MM.1S (cell line): ENCODE results near the gene PRSS36.
A peak's percentile ranks its signal among the peaks of the same experiment; 100 is the strongest.

Source experiments
- DNase-seq: peaks from one replicate; pipeline ENCODE4 v3.0.0-alpha.2; 2015
- H2AFZ ChIP-seq: fragments of 300-600 bp; sonication (generic); 2 replicates; pipeline ENCODE4 v1.6.0; 2016; ENCODE audit warnings: antibody characterized with exemption, low read length
- H3F3A ChIP-seq: fragments of 300-600 bp; sonication (generic); 2 replicates; pipeline ENCODE4 v1.6.1; 2016; ENCODE audit warnings: mild to moderate bottlenecking, antibody characterized with exemption, low read length, moderate library complexity, mixed read lengths; ENCODE audit not compliant: insufficient read depth
- H3K27ac ChIP-seq: fragments of 300-600 bp; sonication (generic); 2 replicates; pipeline ENCODE4 v1.5.1; 2016; ENCODE audit warnings: mild to moderate bottlenecking, low read length
- H3K27me3 ChIP-seq: fragments of 300-600 bp; sonication (generic); replicated peaks from 2 replicates; pipeline ENCODE4 v1.6.0; 2016; ENCODE audit warnings: low read length; ENCODE audit not compliant: insufficient read depth
- H3K36me3 ChIP-seq: fragments of 300-600 bp; sonication (generic); replicated peaks from 2 replicates; pipeline ENCODE4 v1.6.1; 2016; ENCODE audit warnings: mild to moderate bottlenecking, low read length, mixed read lengths; ENCODE audit not compliant: insufficient read depth
- H3K4me1 ChIP-seq: fragments of 300-600 bp; sonication (generic); 2 replicates; pipeline ENCODE4 v1.6.1; 2016; ENCODE audit warnings: low read length, mixed read lengths
- H3K4me2 ChIP-seq: fragments of 300-600 bp; sonication (generic); 2 replicates; pipeline ENCODE4 v1.6.0; 2016; ENCODE audit warnings: low read depth, low read length
- H3K4me3 ChIP-seq: fragments of 300-600 bp; sonication (generic); 2 replicates; pipeline ENCODE4 v1.5.1; 2016; ENCODE audit warnings: low read length, mixed read lengths
- H3K79me2 ChIP-seq: fragments of 300-600 bp; sonication (generic); 2 replicates; pipeline ENCODE4 v1.6.1; 2016; ENCODE audit warnings: mixed run types, low read length, mixed read lengths
- H3K9ac ChIP-seq: fragments of 300-600 bp; sonication (generic); 2 replicates; pipeline ENCODE4 v1.6.1; 2016; ENCODE audit warnings: low read length, mixed read lengths
- H3K9me2 ChIP-seq: fragments of 300-600 bp; sonication (generic); replicated peaks from 2 replicates; pipeline ENCODE4 v1.6.1; 2016; ENCODE audit warnings: mild to moderate bottlenecking, low read length, mixed read lengths; ENCODE audit not compliant: insufficient read depth
- H3K9me3 ChIP-seq: fragments of 300-600 bp; sonication (generic); replicated peaks from 2 replicates; pipeline ENCODE4 v1.6.1; 2016; ENCODE audit warnings: mild to moderate bottlenecking, low read length, mixed read lengths; ENCODE audit not compliant: insufficient read depth
- H4K20me1 ChIP-seq: fragments of 300-600 bp; sonication (generic); 2 replicates; pipeline ENCODE4 v1.6.1; 2016; ENCODE audit warnings: mild to moderate bottlenecking, low read length, moderate library complexity, mixed read lengths; ENCODE audit not compliant: insufficient read depth
- EZH2 ChIP-seq: fragments of 300-600 bp; sonication (generic); optimal IDR thresholded peaks from 2 replicates; pipeline ENCODE3; 2017; ENCODE audit warnings: low read depth, mild to moderate bottlenecking, antibody characterized with exemption, low read length, mixed read lengths
- EZH2phosphoT487 ChIP-seq: fragments of 300-600 bp; sonication (generic); IDR thresholded peaks from 2 replicates; pipeline ENCODE4 v1.6.1; 2018; ENCODE audit warnings: antibody characterized with exemption, low read length
- TF ChIP-seq, protein P1 (sequence below): fragments of 300-600 bp; sonication (generic); IDR thresholded peaks from 2 replicates; pipeline ENCODE4 v1.5.1; 2016; ENCODE audit warnings: antibody characterized with exemption, low read length, mixed read lengths

The PRSS36 gene

GRCh38 chr16:31118223-31119155, 31.4 kb downstream of the PRSS36 start:
- no peaks in the 10 kb centered on the region for H3K9me3 ChIP-seq
- no peaks in the 10 kb centered on the region for H3K27me3 ChIP-seq
- peak overlapping the region; percentile 83 for H2AFZ ChIP-seq
- H4K20me1 ChIP-seq: no peaks in the 10 kb centered on the region
- peak overlapping the region; percentile 99 for H3K4me3 ChIP-seq
- TF ChIP-seq EZH2phosphoT487: no peak
- peaks cover 6% of the 10 kb centered on the region for H3K36me3 ChIP-seq
- H3K4me2 ChIP-seq: peak overlapping the region; percentile 100
- H3F3A ChIP-seq: no peaks in the 10 kb centered on the region
- DNase-seq: no peak
- peak overlapping the region; percentile 49; the same call in 1 of the 2 replicates for H3K27ac ChIP-seq
- peak overlapping the region; percentile 93 for H3K9ac ChIP-seq
- H3K4me1 ChIP-seq: peaks cover 6% of the 10 kb centered on the region
- H3K79me2 ChIP-seq: peaks cover 28% of the 10 kb centered on the region
- no peaks in the 10 kb centered on the region for H3K9me2 ChIP-seq

GRCh38 chr16:31117384-31118222, 32.3 kb downstream of the PRSS36 start, which contains the start of gene KAT8:
Gene KAT8, plus strand, starts transcription at chr16:31117664. Its CDS starts 18 bp downstream, at chr16:31117682.
- Histone ChIP-seq H3K79me2 (peaks cover 28% of the 10 kb centered on the region), H3K27ac (peak within 1 kb of the TSS; percentile 87), H3K27me3 (no peaks in the 10 kb centered on the region), H3K4me2 (peak within 1 kb of the TSS; percentile 100), H3K9me2 (no peaks in the 10 kb centered on the region), H3K9ac (peak within 1 kb of the TSS; percentile 93), H3K4me3 (peak within 1 kb of the TSS; percentile 99), H4K20me1 (no peaks in the 10 kb centered on the region), H3K36me3 (peaks cover 6% of the 10 kb centered on the region), H3F3A (no peaks in the 10 kb centered on the region), H3K4me1 (peaks cover 6% of the 10 kb centered on the region), H2AFZ (peak within 1 kb of the TSS; percentile 83), H3K9me3 (no peaks in the 10 kb centered on the region)
- TF ChIP-seq, protein P1, sequence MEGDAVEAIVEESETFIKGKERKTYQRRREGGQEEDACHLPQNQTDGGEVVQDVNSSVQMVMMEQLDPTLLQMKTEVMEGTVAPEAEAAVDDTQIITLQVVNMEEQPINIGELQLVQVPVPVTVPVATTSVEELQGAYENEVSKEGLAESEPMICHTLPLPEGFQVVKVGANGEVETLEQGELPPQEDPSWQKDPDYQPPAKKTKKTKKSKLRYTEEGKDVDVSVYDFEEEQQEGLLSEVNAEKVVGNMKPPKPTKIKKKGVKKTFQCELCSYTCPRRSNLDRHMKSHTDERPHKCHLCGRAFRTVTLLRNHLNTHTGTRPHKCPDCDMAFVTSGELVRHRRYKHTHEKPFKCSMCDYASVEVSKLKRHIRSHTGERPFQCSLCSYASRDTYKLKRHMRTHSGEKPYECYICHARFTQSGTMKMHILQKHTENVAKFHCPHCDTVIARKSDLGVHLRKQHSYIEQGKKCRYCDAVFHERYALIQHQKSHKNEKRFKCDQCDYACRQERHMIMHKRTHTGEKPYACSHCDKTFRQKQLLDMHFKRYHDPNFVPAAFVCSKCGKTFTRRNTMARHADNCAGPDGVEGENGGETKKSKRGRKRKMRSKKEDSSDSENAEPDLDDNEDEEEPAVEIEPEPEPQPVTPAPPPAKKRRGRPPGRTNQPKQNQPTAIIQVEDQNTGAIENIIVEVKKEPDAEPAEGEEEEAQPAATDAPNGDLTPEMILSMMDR: no peak
- TF ChIP-seq EZH2 (no peak), EZH2phosphoT487 (no peak)
- DNase-seq: peak; percentile 98

DNA sequence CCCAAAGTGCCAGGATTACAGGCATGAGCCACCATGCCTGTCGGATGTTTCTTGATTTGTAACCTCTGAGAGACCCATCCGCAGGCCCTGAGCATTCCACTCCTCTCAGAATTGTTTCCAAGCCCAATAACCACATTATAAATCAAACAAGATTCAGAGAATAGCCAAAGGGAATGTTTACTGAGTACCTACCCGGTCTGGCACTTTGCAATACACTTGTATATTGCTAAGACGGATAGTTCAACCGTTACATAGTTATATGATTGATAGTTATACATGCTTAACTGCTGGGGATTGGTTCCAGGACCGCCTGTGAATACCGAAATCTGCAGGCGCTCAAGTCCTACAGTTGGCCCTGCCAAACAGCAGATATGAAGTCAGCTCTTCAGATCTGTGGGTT, 35.4 kb downstream of the PRSS36 start:
- Histone ChIP-seq H4K20me1 (no peaks in the 10 kb centered on the region), H3K36me3 (no peaks in the 10 kb centered on the region), H3K9me2 (no peaks in the 10 kb centered on the region), H3F3A (no peaks in the 10 kb centered on the region), H3K9me3 (no peaks in the 10 kb centered on the region), H3K4me2 (no peak overlapping the region), H3K4me1 (peaks cover 6% of the 10 kb centered on the region), H3K79me2 (peaks cover 25% of the 10 kb centered on the region), H3K4me3 (no peak overlapping the region), H2AFZ (no peak overlapping the region), H3K27me3 (no peaks in the 10 kb centered on the region), H3K27ac (no peak overlapping the region), H3K9ac (no peak overlapping the region)
- no peak for TF ChIP-seq EZH2
- TF ChIP-seq, protein P1: no peak
- TF ChIP-seq EZH2phosphoT487: no peak
- no peak for DNase-seq
